Measurements from ENCODE around the gene DSCAML1. TPM values are rescaled to one million over a fixed set of nuclear protein-coding genes. Genes with fewer than 3 reads are reported as not detected.

DSCAML1 gene
- total RNA-seq, 1 donor from 2014 or later: 6.1 TPM

GRCh38 chr11:117704395-117705100, 92.5 kb downstream of the DSCAML1 start:
- DNase-seq (ENCODE audit: low spot score in 2 of 2) (no peak), FAIRE-seq (no peak)

- no peak for DNase-seq (ENCODE audit: low spot score in 2 of 2)
- no peak for FAIRE-seq
These were observed 93.9 kb downstream of the DSCAML1 start for GRCh38 chr11:117702946-117703598.

- FAIRE-seq (no peak), DNase-seq (ENCODE audit: low spot score in 2 of 2) (no peak)
These were observed 95.2 kb downstream of the DSCAML1 start for GRCh38 chr11:117701781-117702180.

- no peak for FAIRE-seq
- no peak for DNase-seq (ENCODE audit: low spot score in 2 of 2)
These were observed 96.5 kb downstream of the DSCAML1 start for GRCh38 chr11:117700551-117700950.

- no peak for FAIRE-seq
- no peak for DNase-seq (ENCODE audit: low spot score in 2 of 2)
These were observed 99.7 kb downstream of the DSCAML1 start for GRCh38 chr11:117697319-117697718.

GRCh38 chr11:117696540-117696939, 100.5 kb downstream of the DSCAML1 start:
- no peak for FAIRE-seq
- no peak for DNase-seq (ENCODE audit: low spot score in 2 of 2)

GRCh38 chr11:117693344-117693743, 103.7 kb downstream of the DSCAML1 start:
- FAIRE-seq: no peak
- DNase-seq (ENCODE audit: low spot score in 2 of 2): no peak

- DNase-seq (ENCODE audit: low spot score in 2 of 2) (no peak), FAIRE-seq (no peak)
These were observed 105.5 kb downstream of the DSCAML1 start for GRCh38 chr11:117691516-117691915.

GRCh38 chr11:117691218-117691514, 105.8 kb downstream of the DSCAML1 start:
- FAIRE-seq (no peak), DNase-seq (ENCODE audit: low spot score in 2 of 2) (no peak)

GRCh38 chr11:117690484-117691217, 106.4 kb downstream of the DSCAML1 start:
- DNase-seq (ENCODE audit: low spot score in 2 of 2) (no peak), FAIRE-seq (no peak)

GRCh38 chr11:117688255-117688797, 108.7 kb downstream of the DSCAML1 start:
- no peak for FAIRE-seq
- DNase-seq (ENCODE audit: low spot score in 2 of 2): no peak

GRCh38 chr11:117687776-117688175, 109.2 kb downstream of the DSCAML1 start:
- no peak for FAIRE-seq
- DNase-seq (ENCODE audit: low spot score in 2 of 2): no peak

GRCh38 chr11:117686711-117687110, 110.3 kb downstream of the DSCAML1 start:
- DNase-seq (ENCODE audit: low spot score in 2 of 2) (no peak), FAIRE-seq (no peak)

- FAIRE-seq: no peak
These were observed 111.5 kb downstream of the DSCAML1 start for GRCh38 chr11:117685566-117685965.

GRCh38 chr11:117684731-117685130, 112.3 kb downstream of the DSCAML1 start:
- DNase-seq (ENCODE audit: low spot score in 2 of 2) (no peak), FAIRE-seq (no peak)

More at GRCh38 chr11:117685566-117685965, 111.5 kb downstream of the DSCAML1 start:
- DNase-seq (ENCODE audit: low spot score in 2 of 2): no peak

GRCh38 chr11:117684111-117684510, 112.9 kb downstream of the DSCAML1 start:
- FAIRE-seq (no peak), DNase-seq (ENCODE audit: low spot score in 2 of 2) (no peak)

GRCh38 chr11:117681438-117681837, 115.6 kb downstream of the DSCAML1 start:
- FAIRE-seq: no peak
- DNase-seq (ENCODE audit: low spot score in 2 of 2): no peak

GRCh38 chr11:117679461-117679860, 117.6 kb downstream of the DSCAML1 start:
- FAIRE-seq (no peak), DNase-seq (ENCODE audit: low spot score in 2 of 2) (no peak)

GRCh38 chr11:117678658-117679406, 118.2 kb downstream of the DSCAML1 start:
- no peak for DNase-seq (ENCODE audit: low spot score in 2 of 2)
- no peak for FAIRE-seq

- DNase-seq (ENCODE audit: low spot score in 2 of 2): no peak
- FAIRE-seq: no peak
These were observed 119.2 kb downstream of the DSCAML1 start for GRCh38 chr11:117677729-117678310.
